ENCODE results near the gene SLC25A25.
A peak's percentile ranks its signal among the peaks of the same experiment; 100 is the strongest.

Gene SLC25A25

DNA sequence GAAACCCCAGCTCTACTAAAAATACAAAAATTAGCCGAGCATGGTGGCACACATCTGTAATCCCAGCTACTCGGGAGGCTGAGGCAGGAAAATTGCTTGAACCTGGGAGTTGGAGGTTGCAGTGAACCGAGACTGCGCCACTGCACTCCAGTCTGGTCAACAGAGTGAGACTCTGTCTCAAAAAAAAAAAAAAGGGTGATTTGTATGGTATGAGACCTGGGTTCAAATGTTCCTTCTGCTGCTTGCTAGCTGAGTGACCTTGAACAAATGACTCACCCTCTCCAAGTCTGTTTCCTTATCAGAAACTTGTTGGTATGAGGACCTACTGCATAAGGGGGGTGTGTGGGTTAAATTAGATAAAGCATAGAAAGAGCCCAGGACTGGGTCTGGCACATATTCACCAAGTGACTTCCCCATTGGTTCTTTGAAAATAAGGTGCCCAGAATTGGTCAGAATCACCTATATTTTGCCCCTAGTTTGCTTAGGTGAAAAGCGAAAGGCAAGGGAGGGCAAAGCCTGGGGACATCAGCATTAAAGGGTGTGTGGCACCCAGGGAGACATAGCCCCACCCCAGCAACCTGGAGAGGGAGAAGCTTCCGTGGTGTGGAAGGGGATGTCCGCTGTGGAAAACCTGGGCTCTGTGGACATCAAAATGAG lies 9.9 kb downstream of the SLC25A25 start:
- DNase-seq, result no peak

DNA sequence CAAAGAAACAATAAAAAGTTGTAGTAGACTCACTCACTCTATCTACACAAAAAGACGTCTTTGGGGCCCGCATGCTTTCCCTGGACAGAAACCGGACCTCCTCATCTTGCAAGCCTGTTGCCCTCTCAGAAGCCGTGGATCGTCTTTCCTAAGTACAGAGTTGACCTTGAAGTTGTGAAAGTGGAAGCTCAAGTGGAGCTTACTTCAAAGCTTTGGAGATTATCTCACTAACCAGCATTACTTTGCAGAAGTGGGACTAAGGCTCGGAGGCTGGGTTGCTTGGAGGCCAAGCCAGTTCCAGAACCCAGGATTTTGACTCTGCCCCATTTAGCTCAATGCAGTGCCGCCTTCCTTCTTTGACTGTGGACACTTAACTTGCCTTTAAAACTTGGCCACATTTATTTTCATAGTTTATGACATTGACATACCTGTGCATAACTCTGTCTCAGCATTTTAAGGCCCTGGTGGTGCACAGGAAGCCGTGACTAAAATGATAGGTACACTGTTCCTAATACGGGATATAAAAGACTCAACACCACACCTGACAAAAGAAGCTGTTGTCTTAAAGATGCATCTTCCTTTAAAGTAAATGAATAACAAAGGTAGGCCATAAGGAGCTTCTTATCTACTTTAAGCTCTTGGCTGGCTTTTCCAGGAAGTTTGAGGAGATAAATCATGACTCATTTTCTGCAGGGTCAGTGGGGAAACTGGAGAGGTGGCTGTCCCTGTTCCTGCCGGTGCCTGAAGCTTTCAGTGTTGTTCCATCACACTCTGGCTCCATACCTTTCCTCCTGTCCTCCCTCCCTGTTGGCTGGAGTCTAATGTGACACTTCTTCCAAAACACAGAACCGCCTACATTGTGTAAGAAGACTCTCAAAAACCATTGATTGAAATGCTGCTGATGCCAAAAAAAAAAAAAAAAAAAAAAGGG lies 10.7 kb downstream of the SLC25A25 start:
- no peak for DNase-seq

GRCh38 chr9:128080206-128080605 lies 12.2 kb downstream of the SLC25A25 start:
- DNase-seq, result no peak

GRCh38 chr9:128081056-128081455 lies 13.0 kb downstream of the SLC25A25 start:
- no peak for DNase-seq

- DNase-seq, result no peak
These were observed 14.1 kb downstream of the SLC25A25 start for GRCh38 chr9:128082151-128082550.

GRCh38 chr9:128084746-128085145 lies 16.7 kb downstream of the SLC25A25 start:
- DNase-seq, result no peak

GRCh38 chr9:128085943-128086342 lies 17.9 kb downstream of the SLC25A25 start:
- no peak for DNase-seq

GRCh38 chr9:128087262-128087661 lies 19.2 kb downstream of the SLC25A25 start:
- no peak for DNase-seq

DNA sequence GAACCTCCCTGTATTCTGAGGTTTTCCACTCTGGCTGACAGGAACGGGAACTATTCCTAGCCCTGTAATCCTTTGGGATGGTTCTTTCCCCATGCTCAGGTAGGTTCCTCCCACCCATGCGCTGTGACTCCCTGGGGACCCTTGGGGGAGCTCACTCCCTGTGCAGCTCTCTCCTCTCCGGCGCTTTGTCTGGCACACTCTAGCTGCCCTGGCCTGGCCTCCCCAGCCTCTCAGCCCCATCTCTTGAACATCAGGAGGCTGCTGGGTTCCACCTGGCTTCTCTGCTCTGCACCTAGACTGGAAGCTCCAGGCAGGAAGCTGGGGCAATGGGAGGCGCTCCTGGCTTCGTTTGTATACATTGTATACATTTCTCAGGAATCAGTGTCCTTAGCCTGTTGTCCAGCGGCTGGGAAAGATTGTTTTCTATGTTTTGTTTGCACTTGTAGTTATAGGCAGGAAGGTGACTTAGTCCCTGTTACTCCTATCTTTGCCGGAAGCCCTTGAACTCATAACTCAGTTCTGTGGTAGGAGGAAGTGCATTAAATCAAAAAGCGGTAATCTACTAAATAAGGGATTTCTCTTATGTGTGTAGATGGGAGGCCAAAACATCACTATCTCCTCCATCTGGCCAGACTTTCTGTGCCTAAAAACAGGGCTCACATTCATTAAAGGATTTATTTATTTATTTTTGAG lies 20.4 kb downstream of the SLC25A25 start:
- DNase-seq, result peak; percentile 32

GRCh38 chr9:128089299-128089698 lies 21.3 kb downstream of the SLC25A25 start:
- DNase-seq, result no peak

- DNase-seq, result no peak
These were observed 23.1 kb downstream of the SLC25A25 start for GRCh38 chr9:128091144-128091543.

GRCh38 chr9:128091571-128091970 lies 23.5 kb downstream of the SLC25A25 start:
- DNase-seq, result no peak

- no peak for DNase-seq
These were observed 24.4 kb downstream of the SLC25A25 start for GRCh38 chr9:128092199-128092977.

DNA sequence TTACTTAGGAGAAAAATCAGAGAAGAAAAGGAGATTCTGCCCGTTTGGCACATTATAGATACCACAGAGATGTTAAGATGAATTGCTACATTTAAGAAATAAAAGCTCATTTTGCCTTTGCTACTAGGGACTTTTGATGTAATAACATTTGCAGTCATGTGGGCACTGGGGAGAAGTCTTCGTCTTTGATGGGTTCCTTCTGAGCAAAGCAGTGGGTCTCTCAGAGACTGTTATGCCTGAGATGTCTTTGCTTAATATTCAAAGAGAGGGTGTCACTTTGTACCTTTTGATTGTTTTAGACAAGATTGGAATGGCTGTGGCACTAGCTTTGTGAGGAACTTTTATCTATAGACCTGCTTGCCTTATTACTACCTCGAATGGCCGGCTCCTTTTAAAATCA lies 25.0 kb downstream of the SLC25A25 start:
- peak; percentile 39 for DNase-seq

- DNase-seq, result peak; percentile 85
These were observed 26.3 kb downstream of the SLC25A25 start for GRCh38 chr9:128094166-128094949.

GRCh38 chr9:128094950-128095544 lies 27.0 kb downstream of the SLC25A25 start:
- no peak for DNase-seq

DNA sequence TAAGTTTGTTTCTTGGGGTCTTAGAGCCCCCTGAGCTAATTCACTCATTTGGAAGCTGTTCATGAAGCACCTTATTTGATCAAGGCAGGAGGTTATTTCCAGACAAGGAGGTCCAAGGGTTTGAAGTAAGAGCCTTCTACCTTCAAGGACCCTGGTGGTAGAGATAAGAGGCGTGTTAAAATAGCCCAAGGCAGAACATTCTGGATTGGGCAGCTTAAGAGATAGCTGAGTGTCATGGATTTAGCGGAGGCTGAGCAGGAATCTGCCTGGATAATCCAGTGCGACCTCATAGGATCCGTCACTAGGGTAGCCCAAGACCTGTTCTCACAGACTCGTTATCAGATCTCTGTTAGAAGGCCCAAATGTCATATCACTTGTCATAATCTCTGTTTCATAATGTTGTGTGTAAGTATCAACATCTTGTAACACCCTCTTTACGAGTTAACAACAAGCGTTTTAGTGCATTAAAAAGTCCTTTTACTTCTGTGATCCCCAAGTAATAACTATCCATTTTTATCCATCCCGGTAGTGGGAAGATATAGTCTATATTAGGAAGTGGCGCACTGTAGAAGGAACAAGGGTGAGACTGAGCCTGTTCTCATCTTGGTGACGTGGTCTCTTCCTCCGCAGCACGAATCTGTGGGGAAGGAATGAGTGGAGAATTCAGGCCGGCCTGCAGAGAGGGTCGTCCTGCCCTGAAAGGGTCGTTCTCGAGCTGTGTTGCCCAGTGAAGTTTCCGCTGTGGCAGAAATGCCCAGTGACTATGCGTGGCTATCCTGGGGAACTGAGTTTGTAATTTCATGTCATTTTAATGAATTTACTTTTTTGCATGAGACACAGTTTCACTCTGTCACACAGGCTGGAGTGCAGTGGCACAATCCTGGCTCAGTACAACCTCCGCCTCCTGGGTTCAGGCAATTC lies 28.8 kb downstream of the SLC25A25 start:
- no peak for DNase-seq

GRCh38 chr9:128097543-128098296 lies 29.7 kb downstream of the SLC25A25 start:
- DNase-seq, result no peak

Data from CD4-positive, alpha-beta T cell treated with Interleukin-4 for 4 hours (primary cell).